ENCODE measurements around the gene OR8S1. TPM values are rescaled to one million over a fixed set of nuclear protein-coding genes. Genes with fewer than 3 reads are reported as not detected.
"Not testable (repeated sequence)": the region's sequence is repeated elsewhere in the genome, so short reads cannot be mapped to it uniquely, and the experiment has no call there.

OR8S1 gene
- total RNA-seq, 1 donor from 2014 or later: not detected

GRCh38 chr12:48489012-48489411 lies 36.4 kb upstream of the OR8S1 start:
- no peak overlapping the region for H3K4me3 ChIP-seq

GRCh38 chr12:48489456-48489855 lies 36.0 kb upstream of the OR8S1 start:
- H3K27ac ChIP-seq (replicated peaks); H3K4me3 ChIP-seq: not testable (repeated sequence)

More at GRCh38 chr12:48489012-48489411, 36.4 kb upstream of the OR8S1 start:
- TF ChIP-seq CTCF (IDR thresholded peaks at IDR 0.05; ENCODE audit: borderline replicate concordance): no peak
- DNase-seq: no peak
- no peaks in the 10 kb centered on the region for H3K9me3 ChIP-seq (replicated peaks)
- no peak overlapping the region for H3K27ac ChIP-seq (replicated peaks)
- intact Hi-C loops (cut with micrococcal nuclease): no loop called here
- no peaks in the 10 kb centered on the region for H3K4me1 ChIP-seq
- no peaks in the 10 kb centered on the region for H3K36me3 ChIP-seq
- peaks cover 16% of the 10 kb centered on the region for H3K27me3 ChIP-seq (ENCODE audit: low read depth)

GRCh38 chr12:48500281-48500680 lies 25.2 kb upstream of the OR8S1 start:
- intact Hi-C loops (cut with micrococcal nuclease); H3K4me1 ChIP-seq; H3K27ac ChIP-seq (replicated peaks); DNase-seq; H3K27me3 ChIP-seq (ENCODE audit: low read depth); H3K4me3 ChIP-seq; H3K36me3 ChIP-seq; H3K9me3 ChIP-seq (replicated peaks): not testable (repeated sequence)

More at GRCh38 chr12:48489456-48489855, 36.0 kb upstream of the OR8S1 start:
- DNase-seq; intact Hi-C loops (cut with micrococcal nuclease); H3K9me3 ChIP-seq (replicated peaks); H3K36me3 ChIP-seq; H3K4me1 ChIP-seq: not testable (repeated sequence)
- H3K27me3 ChIP-seq (ENCODE audit: low read depth): peaks cover 16% of the 10 kb centered on the region

- H3K4me1 ChIP-seq; H3K27ac ChIP-seq (replicated peaks); H3K36me3 ChIP-seq; intact Hi-C loops (cut with micrococcal nuclease); DNase-seq; H3K4me3 ChIP-seq: not testable (repeated sequence)
- peaks cover 34% of the 10 kb centered on the region for H3K27me3 ChIP-seq (ENCODE audit: low read depth)
- H3K9me3 ChIP-seq (replicated peaks): peaks cover 18% of the 10 kb centered on the region
These were observed 18.6 kb upstream of the OR8S1 start for GRCh38 chr12:48506836-48507235.

DNA sequence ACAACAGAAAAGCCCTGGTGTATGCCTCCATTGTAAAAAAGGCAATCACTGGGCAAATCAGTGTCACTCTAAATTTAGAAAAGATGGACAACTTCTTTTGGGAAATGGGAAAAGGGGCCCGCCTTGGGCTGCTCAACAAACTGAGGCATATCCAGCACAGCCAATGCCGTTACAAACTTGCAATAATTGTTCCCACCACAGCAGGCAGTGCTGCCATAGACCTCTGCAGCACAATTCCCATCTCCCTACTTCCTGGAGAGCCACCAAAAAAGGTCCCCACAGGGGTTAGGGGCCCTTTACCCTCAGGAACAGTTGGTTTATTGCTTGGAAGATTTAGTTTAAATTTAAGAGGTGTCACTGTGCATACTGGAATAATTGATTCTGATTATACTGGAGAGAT lies 16.4 kb upstream of the OR8S1 start:
- H3K9me3 ChIP-seq (replicated peaks): peaks cover 11% of the 10 kb centered on the region
- peaks cover 35% of the 10 kb centered on the region for H3K27me3 ChIP-seq (ENCODE audit: low read depth)
- no peaks in the 10 kb centered on the region for H3K36me3 ChIP-seq
- no peak for DNase-seq
- TF ChIP-seq CTCF (IDR thresholded peaks at IDR 0.05; ENCODE audit: borderline replicate concordance): no peak
- no peaks in the 10 kb centered on the region for H3K4me1 ChIP-seq
- H3K27ac ChIP-seq (replicated peaks): no peak overlapping the region
- intact Hi-C loops (cut with micrococcal nuclease): no loop called here
- no peak overlapping the region for H3K4me3 ChIP-seq

DNA sequence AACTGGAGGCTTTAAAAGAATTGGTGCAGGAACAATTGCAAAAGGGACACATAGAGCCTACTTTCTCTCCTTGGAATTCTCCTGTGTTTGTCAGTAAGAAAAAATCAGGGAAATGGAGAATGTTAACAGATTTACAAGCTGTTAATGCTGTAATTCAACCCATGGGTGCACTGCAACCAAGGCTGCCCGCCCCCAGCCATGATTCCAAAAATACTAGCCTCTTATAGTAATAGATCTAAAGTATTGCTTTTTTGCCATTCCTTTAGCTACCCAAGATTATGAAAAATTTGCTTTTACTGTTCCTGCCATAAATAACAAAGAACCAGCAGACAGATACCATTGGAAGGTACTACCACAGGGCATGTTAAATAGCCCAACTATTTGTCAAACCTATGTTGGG lies 15.3 kb upstream of the OR8S1 start:
- H3K9me3 ChIP-seq (replicated peaks): peaks cover 11% of the 10 kb centered on the region
- no peak overlapping the region for H3K4me3 ChIP-seq
- no peaks in the 10 kb centered on the region for H3K4me1 ChIP-seq
- no peak for DNase-seq
- no peak for TF ChIP-seq CTCF (IDR thresholded peaks at IDR 0.05; ENCODE audit: borderline replicate concordance)
- peaks cover 35% of the 10 kb centered on the region for H3K27me3 ChIP-seq (ENCODE audit: low read depth)
- no peak overlapping the region for H3K27ac ChIP-seq (replicated peaks)
- H3K36me3 ChIP-seq: no peaks in the 10 kb centered on the region
- intact Hi-C loops (cut with micrococcal nuclease): no loop called here

DNA sequence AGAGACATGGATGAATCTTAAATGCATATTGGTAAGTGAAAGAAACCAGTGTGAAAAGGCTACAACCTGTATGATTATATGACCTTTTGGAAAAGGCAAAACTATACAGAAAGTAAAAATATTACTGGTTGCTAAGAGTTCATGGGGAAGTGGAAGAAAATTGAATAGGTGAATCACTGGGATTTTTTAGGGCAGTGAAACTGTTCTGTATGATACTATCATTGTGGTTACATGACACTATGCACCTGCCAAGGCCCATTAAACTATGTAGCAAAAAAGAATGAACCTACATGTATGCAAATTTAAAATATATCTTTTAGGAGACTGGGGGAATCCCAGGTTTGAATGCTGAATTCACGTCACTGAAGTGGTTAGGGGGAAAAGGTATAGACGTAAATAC lies 12.6 kb upstream of the OR8S1 start:
- intact Hi-C loops (cut with micrococcal nuclease): no loop called here
- TF ChIP-seq CTCF (IDR thresholded peaks at IDR 0.05; ENCODE audit: borderline replicate concordance): no peak
- H3K27ac ChIP-seq (replicated peaks): no peak overlapping the region
- no peak overlapping the region for H3K4me3 ChIP-seq
- no peak for DNase-seq
- peaks cover 16% of the 10 kb centered on the region for H3K27me3 ChIP-seq (ENCODE audit: low read depth)
- no peaks in the 10 kb centered on the region for H3K4me1 ChIP-seq
- no peaks in the 10 kb centered on the region for H3K36me3 ChIP-seq
- H3K9me3 ChIP-seq (replicated peaks): peaks cover 11% of the 10 kb centered on the region

All from left ventricle myocardium inferior (tissue), 1 donor.